Thyroid gland (tissue), 4 donors: ENCODE measurements around the gene ALDH1L1. TPM values are rescaled to one million over a fixed set of nuclear protein-coding genes. Genes with fewer than 3 reads are reported as not detected.

Experiments
- DNase-seq, 2 donors: peaks; one replicate each; pipeline ENCODE4 v3.0.0-alpha.2; 2019
- H3K27ac ChIP-seq, 3 donors: fragments of 200-600 bp; sonication (generic); 1 replicate in 2 of 3; 2 replicates in 1 of 3; pipeline ENCODE4 v1.5.1; 2016 to 2019; ENCODE audit warnings: mild to moderate bottlenecking in 1 of 3, moderate library complexity in 1 of 3
- H3K27me3 ChIP-seq: fragments of 200-600 bp; sonication (generic); one replicate; pipeline ENCODE4 v1.5.1; 2019
- H3K36me3 ChIP-seq, 2 donors: fragments of 200-600 bp; sonication (generic); one replicate each; pipeline ENCODE4 v1.5.1; 2016 to 2019
- H3K4me1 ChIP-seq, 2 donors: fragments of 200-600 bp; sonication (generic); one replicate each; pipeline ENCODE4 v1.5.1; 2017 to 2019
- H3K4me3 ChIP-seq, 3 donors: fragments of 200-600 bp; sonication (generic); replicated peaks in 1 of 3; 1 replicate in 2 of 3; 2 replicates in 1 of 3; pipeline ENCODE4 v1.5.1; 2016; ENCODE audit warnings: mild to moderate bottlenecking in 1 of 3
- H3K9me3 ChIP-seq: fragments of 200-600 bp; sonication (generic); one replicate; pipeline ENCODE4 v1.5.1; 2017
- CTCF ChIP-seq, 6 experiments: fragments of 200-600 bp in 3 of 6; fragments of 450-650 bp in 3 of 6; sonication (generic) in 3 of 6; IDR thresholded peaks; one replicate each; pipeline ENCODE4 v1.5.1; 2016 to 2019; ENCODE audit warnings: antibody characterized with exemption in 6 of 6, mild to moderate bottlenecking in 2 of 6, inconsistent platforms in 1 of 6, moderate library complexity in 1 of 6
- POLR2A ChIP-seq, 2 donors: fragments of 450-650 bp; IDR thresholded peaks; one replicate each; pipeline ENCODE4 v1.6.1; 2017; ENCODE audit warnings: antibody characterized with exemption in 2 of 2, mild to moderate bottlenecking in 2 of 2, moderate library complexity in 1 of 2
- WGBS, 2 donors: methylation state at CpG; one replicate each; pipeline ENCODE4 v1.1.5; 2017; 5-methylcytosine and 5-hydroxymethylcytosine counted together
- intact Hi-C: fragments of 100-400 bp; cut with DNase I; formaldehyde crosslinking; loops from one replicate; pipeline ENCODE4 v1.15.1; 2023
- total RNA-seq, 4 donors: library from RNA; depleted of rRNA; stranded (reverse); fragments of >200 nt; gene quantifications; one replicate each; pipeline ENCODE4 v1.2.3, GENCODE V29; 2016

Gene ALDH1L1
- total RNA-seq, 4 donors from 2014 or later, result 2.1 to 12.1 (median 6.1) TPM

GRCh38 chr3:126057936-126058335 lies 122.5 kb downstream of the ALDH1L1 start:
- 95 to 99% methylated on average over 13 of the region's 13 CpGs for WGBS, 2 donors
- H3K9me3 ChIP-seq, result no peaks in the 10 kb centered on the region
- intact Hi-C loops, result no loop called here
- no peak for TF ChIP-seq CTCF (IDR thresholded peaks at IDR 0.05)
- TF ChIP-seq POLR2A (IDR thresholded peaks at IDR 0.05), result no peak
- no peak overlapping the region for H3K27ac ChIP-seq
- H3K27me3 ChIP-seq, result no peaks in the 10 kb centered on the region
- H3K4me1 ChIP-seq, result no peaks in the 10 kb centered on the region
- DNase-seq, result no peak
- H3K36me3 ChIP-seq, result no peaks in the 10 kb centered on the region
- no peak overlapping the region for H3K4me3 ChIP-seq

GRCh38 chr3:126057501-126057819 lies 122.9 kb downstream of the ALDH1L1 start:
- 86 to 94% methylated on average over 10 of the region's 10 CpGs for WGBS, 2 donors
- Histone ChIP-seq H3K4me3 (no peak overlapping the region), H3K4me1 (no peaks in the 10 kb centered on the region), H3K27me3 (no peaks in the 10 kb centered on the region), H3K27ac (no peak overlapping the region), H3K9me3 (no peaks in the 10 kb centered on the region), H3K36me3 (no peaks in the 10 kb centered on the region)
- TF ChIP-seq POLR2A (IDR thresholded peaks at IDR 0.05) (no peak), CTCF (IDR thresholded peaks at IDR 0.05) (no peak)
- intact Hi-C loops, result no loop called here
- no peak for DNase-seq

- 74 to 77% methylated on average over 4 to 12 of the region's 14 CpGs for WGBS, 2 donors
- Histone ChIP-seq H3K4me3 (no peak overlapping the region), H3K27ac (no peak overlapping the region), H3K27me3 (no peaks in the 10 kb centered on the region), H3K36me3 (no peaks in the 10 kb centered on the region), H3K4me1 (no peaks in the 10 kb centered on the region), H3K9me3 (no peaks in the 10 kb centered on the region)
- intact Hi-C loops, result no loop called here
- no peak for DNase-seq
- TF ChIP-seq POLR2A (IDR thresholded peaks at IDR 0.05) (no peak), CTCF (IDR thresholded peaks at IDR 0.05) (no peak)
These were observed 123.5 kb downstream of the ALDH1L1 start for GRCh38 chr3:126056681-126057500.

GRCh38 chr3:126056088-126056487 lies 124.3 kb downstream of the ALDH1L1 start:
- TF ChIP-seq CTCF (IDR thresholded peaks at IDR 0.05) (no peak), POLR2A (IDR thresholded peaks at IDR 0.05) (no peak)
- DNase-seq, result no peak
- Histone ChIP-seq H3K4me1 (no peaks in the 10 kb centered on the region), H3K9me3 (no peaks in the 10 kb centered on the region), H3K36me3 (no peaks in the 10 kb centered on the region), H3K4me3 (no peak overlapping the region), H3K27me3 (no peaks in the 10 kb centered on the region), H3K27ac (no peak overlapping the region)
- intact Hi-C loops, result no loop called here
- 98% methylated on average over 10 of the region's 10 CpGs for WGBS, 2 donors

- H3K27ac ChIP-seq, result no peak overlapping the region
- no peak for DNase-seq
These were observed 125.5 kb downstream of the ALDH1L1 start for GRCh38 chr3:126054870-126055269.

More at GRCh38 chr3:126054870-126055269, 125.5 kb downstream of the ALDH1L1 start:
- Histone ChIP-seq H3K9me3 (no peaks in the 10 kb centered on the region), H3K36me3 (no peaks in the 10 kb centered on the region), H3K4me3 (no peak overlapping the region), H3K4me1 (no peaks in the 10 kb centered on the region), H3K27me3 (no peaks in the 10 kb centered on the region)
- TF ChIP-seq POLR2A (IDR thresholded peaks at IDR 0.05), result no peak
- no peak for TF ChIP-seq CTCF (IDR thresholded peaks at IDR 0.05)
- intact Hi-C loops, result no loop called here
- 94 to 100% methylated on average over 5 of the region's 5 CpGs for WGBS, 2 donors
